HL-60 (cell line): ENCODE results near the gene KRT78.

ENCODE experiments used
- CTCF ChIP-seq: IDR thresholded peaks from one replicate; pipeline ENCODE4 v1.5.1; 2011; ENCODE audit warnings: low read length, control low read depth, inconsistent platforms; ENCODE audit not compliant: insufficient read depth
- GABPA ChIP-seq: IDR thresholded peaks from 2 replicates; pipeline ENCODE4 v1.6.1; 2012; ENCODE audit warnings: low read depth
- POLR2AphosphoS5 ChIP-seq: IDR thresholded peaks from 2 replicates; pipeline ENCODE4 v1.6.1; 2012; ENCODE audit warnings: low read depth
- REST ChIP-seq: IDR thresholded peaks from 2 replicates; pipeline ENCODE4 v1.6.1; 2012; ENCODE audit warnings: low read depth; ENCODE audit not compliant: insufficient replicate concordance
- SPI1 ChIP-seq: IDR thresholded peaks from 2 replicates; pipeline ENCODE4 v1.6.1; 2012; ENCODE audit warnings: low read depth, mild to moderate bottlenecking, borderline replicate concordance

DNA sequence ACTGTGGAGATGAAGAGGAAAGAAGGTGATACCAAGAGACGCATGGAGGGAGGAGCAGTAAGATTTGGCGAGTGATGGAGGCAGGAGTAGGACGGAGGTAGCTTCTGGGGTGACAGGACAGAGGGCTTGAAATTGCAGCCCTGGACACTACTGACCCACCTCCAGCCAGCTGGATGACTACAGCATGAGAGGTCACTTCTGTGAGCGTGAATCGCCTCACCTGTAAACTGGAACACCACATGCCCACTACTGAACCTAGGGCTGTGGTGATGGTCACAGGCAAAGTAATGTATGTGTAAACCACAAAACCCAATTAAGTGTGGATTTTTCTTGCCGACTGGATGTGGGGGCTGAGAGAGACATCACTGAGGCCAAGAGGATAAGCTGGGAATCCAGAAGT is 28.3 kb downstream of the KRT78 start:
- TF ChIP-seq POLR2AphosphoS5 (no peak), CTCF (no peak), GABPA (no peak), REST (no peak), SPI1 (no peak)
